H9 (cell line): ENCODE measurements around the gene HECW1. TPM values are rescaled to one million over a fixed set of nuclear protein-coding genes. Genes with fewer than 3 reads are reported as not detected.

Source experiments
- DNase-seq: peaks from one replicate; pipeline ENCODE4 v3.0.0-alpha.2; 2017
- H2AFZ ChIP-seq: one replicate; pipeline ENCODE4 v1.6.1; 2013; ENCODE audit warnings: mild to moderate bottlenecking, low read length, control low read depth, moderate library complexity
- H2AK5ac ChIP-seq: 2 replicates; pipeline ENCODE4 v1.6.1; 2013; ENCODE audit warnings: low read length, control low read depth, mixed read lengths; ENCODE audit not compliant: insufficient read length
- H2BK120ac ChIP-seq: one replicate; pipeline ENCODE4 v1.6.1; 2013; ENCODE audit warnings: low read depth, mild to moderate bottlenecking, low read length, control low read depth, inconsistent platforms; ENCODE audit not compliant: poor library complexity, severe bottlenecking
- H2BK12ac ChIP-seq: 2 replicates; pipeline ENCODE4 v1.6.1; 2013; ENCODE audit warnings: low read length, control low read depth, mixed read lengths, low read depth; ENCODE audit not compliant: insufficient read length
- H2BK15ac ChIP-seq: 2 replicates; pipeline ENCODE4 v1.6.1; 2013; ENCODE audit warnings: low read depth, low read length, control low read depth
- H2BK20ac ChIP-seq: one replicate; pipeline ENCODE4 v1.6.1; 2013; ENCODE audit warnings: low read depth, mild to moderate bottlenecking, low read length, control low read depth, inconsistent platforms; ENCODE audit not compliant: poor library complexity, severe bottlenecking
- H2BK5ac ChIP-seq: 2 replicates; pipeline ENCODE4 v1.6.1; 2013; ENCODE audit warnings: low read length, control low read depth, mixed read lengths; ENCODE audit not compliant: insufficient read length
- H3K14ac ChIP-seq: 2 replicates; pipeline ENCODE4 v1.6.1; 2013; ENCODE audit warnings: low read length, control low read depth; ENCODE audit not compliant: insufficient read depth
- H3K18ac ChIP-seq: 2 replicates; pipeline ENCODE4 v1.6.1; 2013; ENCODE audit warnings: low read depth, mild to moderate bottlenecking, mixed read lengths, low read length, control low read depth; ENCODE audit not compliant: insufficient read length
- H3K23ac ChIP-seq: 2 replicates; pipeline ENCODE4 v1.6.1; 2013; ENCODE audit warnings: low read length, control low read depth, mixed read lengths, low read depth; ENCODE audit not compliant: insufficient read length
- H3K23me2 ChIP-seq: 2 replicates; pipeline ENCODE4 v1.6.1; 2013; ENCODE audit warnings: low read depth, mild to moderate bottlenecking, mixed read lengths, low read length, control low read depth; ENCODE audit not compliant: insufficient read length, poor library complexity, severe bottlenecking
- H3K27ac ChIP-seq: 2 replicates; pipeline ENCODE4 v1.5.1; 2013; ENCODE audit warnings: low read length, control low read depth, mixed read lengths, low read depth; ENCODE audit not compliant: insufficient read length
- H3K27me3 ChIP-seq: 2 replicates; pipeline ENCODE4 v1.6.1; 2013; ENCODE audit warnings: low read length, control low read depth, inconsistent platforms; ENCODE audit not compliant: insufficient read depth
- H3K4ac ChIP-seq: 2 replicates; pipeline ENCODE4 v1.6.1; 2013; ENCODE audit warnings: low read depth, mild to moderate bottlenecking, control low read depth, inconsistent platforms, low read length, moderate library complexity
- H3K4me1 ChIP-seq: 2 replicates; pipeline ENCODE4 v1.6.1; 2013; ENCODE audit warnings: low read length, control low read depth, inconsistent platforms; ENCODE audit not compliant: insufficient read depth
- H3K4me2 ChIP-seq: 2 replicates; pipeline ENCODE4 v1.6.1; 2013; ENCODE audit warnings: low read length, control low read depth, mixed read lengths; ENCODE audit not compliant: insufficient read length, insufficient read depth
- H3K56ac ChIP-seq: 2 replicates; pipeline ENCODE4 v1.6.1; 2013; ENCODE audit warnings: low read depth, mild to moderate bottlenecking, mixed read lengths, low read length, control low read depth; ENCODE audit not compliant: insufficient read length
- H3K79me1 ChIP-seq: 2 replicates; pipeline ENCODE4 v1.6.1; 2013; ENCODE audit warnings: low read depth, mild to moderate bottlenecking, moderate library complexity, low read length, control low read depth, inconsistent platforms; ENCODE audit not compliant: insufficient read depth, poor library complexity, severe bottlenecking
- H3K79me2 ChIP-seq: 2 replicates; pipeline ENCODE4 v1.6.1; 2013; ENCODE audit warnings: low read length, control low read depth, inconsistent platforms; ENCODE audit not compliant: insufficient read depth
- H3K9ac ChIP-seq: 2 replicates; pipeline ENCODE4 v1.6.1; 2013; ENCODE audit warnings: low read length, control low read depth, mixed read lengths; ENCODE audit not compliant: insufficient read length; ENCODE audit errors: extremely low read depth
- H3K9me3 ChIP-seq: one replicate; pipeline ENCODE4 v1.6.1; 2013; ENCODE audit warnings: low read depth, low read length, inconsistent platforms; ENCODE audit not compliant: control insufficient read depth
- H3T11ph ChIP-seq: one replicate; pipeline ENCODE4 v1.6.1; 2013; ENCODE audit warnings: mild to moderate bottlenecking, low read length, control low read depth, inconsistent platforms
- H4K20me1 ChIP-seq: one replicate; pipeline ENCODE4 v1.6.1; 2013; ENCODE audit not compliant: control insufficient read depth, insufficient read length, insufficient read depth
- H4K5ac ChIP-seq: 2 replicates; pipeline ENCODE4 v1.6.1; 2013; ENCODE audit warnings: low read depth, mild to moderate bottlenecking, mixed read lengths, low read length, control low read depth; ENCODE audit not compliant: insufficient read length
- H4K8ac ChIP-seq: replicated peaks from 2 replicates; pipeline ENCODE4 v1.6.1; 2013; ENCODE audit warnings: low read length, control low read depth, mixed read lengths, low read depth; ENCODE audit not compliant: insufficient read length
- H4K91ac ChIP-seq: 2 replicates; pipeline ENCODE4 v1.6.1; 2013; ENCODE audit warnings: low read depth, mild to moderate bottlenecking, moderate library complexity, mixed read lengths, low read length, control low read depth; ENCODE audit not compliant: insufficient read length
- H3K27ac Mint-ChIP-seq, 3 experiments: 2 replicates in 2 of 3; 3 replicates in 1 of 3; pipeline ENCODE4 v1.8.0; 2020 to 2021; ENCODE audit warnings: mixed read lengths in 3 of 3, mild to moderate bottlenecking in 1 of 3, moderate library complexity in 1 of 3
- H3K27me3 Mint-ChIP-seq: 2 replicates; pipeline ENCODE4 v1.8.0; 2021; ENCODE audit warnings: low read depth, mild to moderate bottlenecking, moderate library complexity, mixed read lengths
- H3K36me3 Mint-ChIP-seq, 3 experiments: 2 replicates in 2 of 3; 3 replicates in 1 of 3; pipeline ENCODE4 v1.8.0; 2020 to 2021; ENCODE audit warnings: low read depth in 3 of 3, mixed read lengths in 3 of 3; ENCODE audit not compliant: insufficient read depth in 1 of 3
- H3K4me1 Mint-ChIP-seq, 2 experiments: 2 replicates each; pipeline ENCODE4 v1.8.0; 2020; ENCODE audit warnings: mixed read lengths in 2 of 2
- H3K4me3 Mint-ChIP-seq, 2 experiments: 2 replicates in 1 of 2; 3 replicates in 1 of 2; pipeline ENCODE4 v1.8.0; 2020 to 2021; ENCODE audit warnings: mild to moderate bottlenecking in 2 of 2, mixed read lengths in 2 of 2, moderate library complexity in 1 of 2
- H3K9me3 Mint-ChIP-seq, 2 experiments: 2 replicates in 1 of 2; 3 replicates in 1 of 2; pipeline ENCODE4 v1.8.0; 2020; ENCODE audit warnings: mild to moderate bottlenecking in 2 of 2, mixed read lengths in 2 of 2, moderate library complexity in 1 of 2
- CTCF ChIP-seq: fragments of 200-600 bp; sonication (generic); conservative IDR thresholded peaks from 3 replicates; pipeline ENCODE4 v1.8.0; 2021; ENCODE audit warnings: antibody characterized with exemption, mild to moderate bottlenecking
- WGBS: extraction: QIAGEN DNeasy Blood & Tissue Kit; methylation state at CpG from one replicate; pipeline ENCODE4 v1.1.7; 2013; ENCODE audit warnings: missing lambda C conversion rate, low lambda C conversion rate, mixed read lengths; ENCODE audit not compliant: insufficient read length; ENCODE audit errors: extremely low coverage; 5-methylcytosine and 5-hydroxymethylcytosine counted together
- total RNA-seq: library from RNA; stranded (reverse); gene quantifications from 2 replicates; pipeline ENCODE4 v1.2.1, GENCODE V29; 2021

HECW1 gene
- total RNA-seq, 1 experiment from 2014 or later, result 5.0 TPM

GRCh38 chr7:43433639-43434038, 321.2 kb downstream of the HECW1 start:
- Histone ChIP-seq H3K79me1 (no peaks in the 10 kb centered on the region), H3K14ac (no peak overlapping the region), H3K27me3 (peaks cover 2% of the 10 kb centered on the region; the same call in 1 of the 2 replicates), H3K4me2 (no peak overlapping the region), H2BK5ac (no peak overlapping the region), H2AK5ac (no peak overlapping the region), H3K56ac (no peak overlapping the region), H4K20me1 (no peaks in the 10 kb centered on the region), H3K18ac (no peak overlapping the region), H4K5ac (no peak overlapping the region), H3K4ac (no peak overlapping the region), H2BK120ac (no peak overlapping the region), H2AFZ (no peak overlapping the region), H4K91ac (no peak overlapping the region), H4K8ac (no peak overlapping the region), H2BK20ac (no peak overlapping the region), H3K27ac (no peak overlapping the region), H2BK15ac (no peak overlapping the region; the same call in 1 of the 2 replicates), H3K23me2 (no peaks in the 10 kb centered on the region), H3K79me2 (no peaks in the 10 kb centered on the region), H3K4me1 (no peaks in the 10 kb centered on the region), H3K23ac (no peak overlapping the region), H3T11ph (no peak overlapping the region), H3K9ac (no peak overlapping the region), H2BK12ac (no peak overlapping the region), H3K9me3 (no peaks in the 10 kb centered on the region)
- Mint-ChIP-seq H3K9me3 (no peaks in the 10 kb centered on the region; a peak in 1 of 5 replicates), H3K4me1 (peaks cover 14 to 18% of the 10 kb centered on the region in 2 experiments), H3K36me3 (no peaks in the 10 kb centered on the region), H3K27ac (no peak overlapping the region), H3K27me3 (no peaks in the 10 kb centered on the region), H3K4me3 (no peak overlapping the region)
- WGBS, result no CpG with 5 or more reads among the region's 1 CpG
- no peak for TF ChIP-seq CTCF
- DNase-seq, result no peak
